GM06990 (cell line): Measurements from ENCODE around the gene NUMBL.

Experiments used
- DNase-seq: peaks from one replicate; pipeline ENCODE4 v3.0.0-alpha.2; 2011; ENCODE audit not compliant: insufficient read length; ENCODE audit errors: extremely low read depth
- H3K27me3 ChIP-seq: replicated peaks from 2 replicates; pipeline ENCODE4 v1.6.0; 2011; ENCODE audit warnings: low read length; ENCODE audit not compliant: control insufficient read depth, insufficient read depth
- H3K36me3 ChIP-seq: 2 replicates; pipeline ENCODE4 v1.5.1; 2011; ENCODE audit warnings: low read length; ENCODE audit not compliant: control insufficient read depth, insufficient read depth
- H3K4me3 ChIP-seq: replicated peaks from 2 replicates; pipeline ENCODE4 v1.5.1; 2011; ENCODE audit warnings: low read depth, mild to moderate bottlenecking, control low read depth, low read length
- CTCF ChIP-seq: IDR thresholded peaks from 2 replicates; pipeline ENCODE4 v1.5.1; 2011; ENCODE audit warnings: low read length, control low read depth, mild to moderate bottlenecking, inconsistent platforms; ENCODE audit not compliant: insufficient read depth, poor library complexity, severe bottlenecking

Gene NUMBL

GRCh38 chr19:40703029-40703755 is 12.7 kb upstream of the NUMBL start:
- Histone ChIP-seq H3K36me3 (peaks cover 25% of the 10 kb centered on the region), H3K27me3 (no peaks in the 10 kb centered on the region), H3K4me3 (no peak overlapping the region)
- DNase-seq: no peak
- TF ChIP-seq CTCF: no peak

GRCh38 chr19:40702337-40703012 is 12.0 kb upstream of the NUMBL start:
- DNase-seq: no peak
- no peak overlapping the region for H3K4me3 ChIP-seq
- TF ChIP-seq CTCF: peak; percentile 20
- peaks cover 25% of the 10 kb centered on the region for H3K36me3 ChIP-seq
- H3K27me3 ChIP-seq: no peaks in the 10 kb centered on the region

GRCh38 chr19:40701758-40702157 is 11.3 kb upstream of the NUMBL start:
- DNase-seq: no peak
- TF ChIP-seq CTCF: no peak
- Histone ChIP-seq H3K4me3 (no peak overlapping the region), H3K36me3 (peaks cover 25% of the 10 kb centered on the region), H3K27me3 (no peaks in the 10 kb centered on the region)

- TF ChIP-seq CTCF: no peak
- H3K36me3 ChIP-seq: peaks cover 25% of the 10 kb centered on the region
- no peak overlapping the region for H3K4me3 ChIP-seq
- H3K27me3 ChIP-seq: no peaks in the 10 kb centered on the region
- DNase-seq: no peak
Observed at GRCh38 chr19:40700083-40700482, 9.6 kb upstream of the NUMBL start.

GRCh38 chr19:40697007-40697406 is 6.6 kb upstream of the NUMBL start:
- H3K27me3 ChIP-seq: no peaks in the 10 kb centered on the region
- H3K4me3 ChIP-seq: no peak overlapping the region
- peaks cover 9% of the 10 kb centered on the region for H3K36me3 ChIP-seq
- no peak for DNase-seq
- no peak for TF ChIP-seq CTCF
